ENCODE results near the gene CYP27C1.
"Not testable (repeated sequence)": the region's sequence is repeated elsewhere in the genome, so short reads cannot be mapped to it uniquely, and the experiment has no call there.

- TF ChIP-seq TCF7L2 (IDR thresholded peaks at IDR 0.05; ENCODE audit: low read depth, low read length); PRDM15 (CRISPR knock-in tag; IDR thresholded peaks at IDR 0.05); MAFK (conservative IDR thresholded peaks at IDR 0.05 in 1 of 2, IDR thresholded peaks at IDR 0.05 in 1 of 2; ENCODE audit: low read length in 2 of 2): not testable (repeated sequence)
Measured at GRCh38 chr2:127241184-127241583, 21.1 kb upstream of the CYP27C1 start.

Measured in HepG2 (cell line).